RKO (cell line): Measurements from ENCODE around the gene IL4I1.

ENCODE experiments used
- DNase-seq: peaks from one replicate; pipeline ENCODE4 v3.0.0-alpha.2; 2016; ENCODE audit warnings: low spot score

The IL4I1 gene

DNA sequence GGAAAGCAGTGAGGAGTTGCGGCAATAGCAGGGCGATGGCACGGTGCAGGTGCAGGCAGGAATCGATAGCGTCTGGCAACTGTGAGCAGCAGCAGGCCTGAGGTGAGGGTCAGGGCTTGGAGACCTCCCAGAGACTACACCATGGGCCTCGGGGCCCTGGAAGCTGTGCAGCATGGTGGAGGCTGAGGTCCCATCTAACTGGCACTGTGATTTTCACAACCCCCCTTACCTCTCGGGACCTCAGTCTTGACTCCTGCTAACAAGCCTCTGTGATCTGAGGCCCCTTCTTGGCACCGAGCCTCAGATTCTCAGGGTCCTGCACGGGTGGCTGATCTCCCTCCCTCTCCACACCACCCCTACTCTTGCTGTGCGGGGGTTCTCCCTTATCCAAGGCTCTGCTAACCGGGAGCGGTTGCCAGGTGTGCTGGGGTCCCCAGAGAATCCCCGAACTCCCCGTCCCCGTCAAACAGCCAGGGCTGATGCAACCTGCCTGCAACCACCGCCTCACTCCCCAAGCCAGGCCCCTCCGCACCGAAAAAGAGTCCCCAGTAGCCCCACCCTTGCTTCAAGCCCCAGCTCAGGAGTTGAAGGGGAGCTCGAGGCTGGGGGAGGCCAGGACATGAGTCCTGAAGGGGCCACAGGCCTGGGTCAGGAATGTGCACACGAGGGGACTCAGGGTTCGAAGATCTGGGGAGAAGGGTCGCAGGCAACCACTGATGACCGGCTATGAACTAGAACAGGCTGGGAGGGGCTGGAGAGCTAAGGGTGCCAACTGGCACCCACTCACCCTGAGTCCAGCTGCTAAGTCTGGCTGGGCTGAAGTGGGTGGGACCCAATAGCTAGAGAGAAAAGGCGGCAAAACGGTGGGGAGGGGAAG lies 27.6 kb upstream of the IL4I1 start:
- no peak for DNase-seq

DNA sequence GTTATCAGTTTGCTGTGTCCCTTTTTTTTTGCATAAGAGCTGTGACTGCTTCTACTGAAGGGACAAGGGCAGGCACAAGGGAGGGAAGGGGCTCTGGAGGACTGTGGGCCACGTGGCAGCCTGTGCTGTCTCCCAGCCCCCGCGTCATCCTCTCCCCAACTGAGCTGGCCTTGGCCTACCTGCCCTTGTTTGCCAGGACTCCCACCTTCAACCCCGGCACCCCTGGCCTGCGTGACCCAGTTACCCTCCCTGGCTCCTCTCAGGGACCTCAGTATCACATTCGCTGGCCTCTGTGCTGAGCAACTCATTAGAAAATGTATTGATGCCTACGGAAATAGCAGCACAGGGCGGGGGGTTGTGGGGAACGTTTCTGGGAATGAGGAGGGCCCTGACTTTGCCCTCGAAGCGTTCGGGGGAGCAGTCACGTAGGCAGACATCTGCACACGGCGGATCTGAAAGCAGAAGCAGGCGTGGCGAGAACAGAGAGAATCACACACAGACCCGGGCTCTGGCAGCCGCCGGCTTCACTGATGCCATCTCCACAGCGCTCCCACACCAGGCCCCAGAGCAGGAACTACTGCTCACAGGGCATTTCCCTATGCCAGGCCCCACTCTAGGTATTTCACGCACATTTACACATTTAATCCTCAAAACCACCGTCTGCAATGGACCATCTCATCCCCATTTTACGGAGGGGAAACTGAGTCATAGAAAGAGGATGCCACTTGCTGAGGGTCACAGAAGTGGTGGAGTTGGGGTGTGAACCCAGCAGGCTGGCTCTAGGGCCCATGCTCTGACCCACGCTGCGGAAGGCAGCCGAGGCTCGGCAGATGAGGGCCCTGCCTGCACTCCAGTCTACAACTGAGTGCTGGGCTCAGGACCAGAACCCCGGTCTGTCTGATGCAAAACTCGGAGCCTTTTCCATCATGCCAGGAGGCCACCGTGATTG lies 26.6 kb upstream of the IL4I1 start:
- DNase-seq, result no peak

DNA sequence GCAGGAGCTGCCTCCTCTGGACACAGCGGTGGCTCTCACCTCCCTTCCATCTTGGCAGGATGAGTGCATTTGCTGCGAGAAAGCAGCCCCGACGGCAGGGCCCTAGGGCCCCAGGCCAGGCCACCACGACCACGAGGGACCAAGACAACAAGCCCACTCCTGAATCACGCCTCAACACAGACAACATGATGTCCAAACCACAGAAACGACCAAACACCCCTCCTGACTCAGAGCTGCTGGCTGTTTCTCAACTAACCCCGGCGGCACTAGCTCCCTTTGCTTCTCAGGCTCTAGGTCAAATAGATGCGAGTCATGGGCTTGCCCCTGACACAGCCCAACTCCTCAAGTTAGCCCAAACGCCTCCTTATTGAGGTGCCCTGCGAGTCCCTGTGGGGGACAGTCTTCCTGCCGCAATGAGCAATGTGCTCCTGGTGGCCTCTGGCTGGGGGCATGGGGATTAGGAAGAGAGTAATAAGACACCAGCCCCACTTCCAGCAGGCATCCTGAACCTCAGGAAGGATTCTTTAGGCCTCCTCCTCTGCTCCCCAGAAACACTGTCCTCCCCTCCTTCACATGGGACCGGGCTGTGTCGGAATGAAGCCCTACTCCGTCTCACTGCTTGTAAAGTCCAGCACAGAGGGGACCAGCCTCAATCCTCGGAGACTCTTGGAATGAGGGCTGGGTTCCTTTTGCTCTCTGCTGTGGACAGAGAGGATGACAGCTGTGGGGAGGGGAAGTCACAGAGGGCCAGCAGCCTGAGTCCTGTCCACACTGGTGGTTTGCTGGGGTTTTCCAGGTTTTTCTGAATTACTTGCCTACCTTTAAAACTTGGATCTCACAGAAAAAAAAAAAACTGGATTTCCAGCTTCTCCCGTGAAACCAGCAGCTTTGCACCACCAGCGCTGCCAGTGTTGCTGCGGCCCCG lies 25.4 kb upstream of the IL4I1 start:
- peak; percentile 50 for DNase-seq

DNA sequence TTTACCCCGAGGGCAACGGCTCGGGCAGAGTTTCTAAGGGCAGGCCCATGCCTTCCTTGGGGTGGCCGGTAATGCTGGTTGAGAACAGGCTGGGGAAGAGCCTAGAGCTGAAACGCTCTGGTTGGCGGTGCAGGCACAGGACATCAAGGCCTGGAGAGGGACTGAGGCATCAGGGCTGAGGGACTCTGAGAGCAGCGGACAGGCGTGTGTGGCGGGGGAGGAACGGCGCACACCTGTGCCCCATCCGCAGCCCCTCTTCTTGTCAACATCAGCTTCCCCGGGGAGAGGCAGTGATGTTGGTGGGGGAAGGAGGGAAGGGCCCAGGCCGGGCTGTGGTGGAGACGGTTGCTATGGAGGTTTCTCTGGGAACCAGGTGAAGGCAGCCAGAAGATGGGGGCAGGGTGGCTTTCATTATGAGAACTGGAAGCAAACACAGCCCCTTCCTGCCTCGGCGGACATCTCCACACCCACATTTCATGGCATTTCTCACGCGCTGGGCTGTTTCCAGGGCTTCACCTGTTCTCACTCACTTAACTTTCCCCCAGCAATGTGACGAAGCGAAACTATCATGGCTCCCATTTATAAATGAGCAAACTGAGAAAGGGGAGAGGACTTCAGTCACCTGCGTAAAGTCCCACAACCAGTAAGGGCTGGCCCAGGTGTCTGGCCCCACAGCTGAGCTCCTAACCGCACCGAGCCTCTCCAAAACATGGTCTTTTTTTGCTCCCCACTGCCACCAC lies 24.1 kb upstream of the IL4I1 start:
- no peak for DNase-seq

DNA sequence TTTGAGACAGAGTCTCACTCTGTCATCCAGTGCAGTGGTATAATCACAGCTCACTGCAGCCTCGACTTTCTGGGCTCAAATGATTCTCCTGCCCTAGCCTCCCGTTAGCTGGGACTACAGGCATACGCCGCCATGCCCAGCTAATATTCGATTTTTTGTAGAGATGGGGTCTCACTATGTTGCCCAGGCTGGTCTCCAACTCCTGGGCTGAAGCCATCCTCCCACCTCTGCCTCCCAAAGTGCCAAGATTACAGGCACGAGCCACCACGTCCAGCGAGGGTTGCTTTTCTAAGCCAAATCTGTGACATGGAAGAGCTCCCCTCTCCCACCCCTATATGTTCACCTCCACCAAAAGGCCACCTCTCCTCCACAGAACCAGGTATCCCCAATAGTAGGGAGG lies 21.4 kb upstream of the IL4I1 start:
- DNase-seq, result no peak

DNA sequence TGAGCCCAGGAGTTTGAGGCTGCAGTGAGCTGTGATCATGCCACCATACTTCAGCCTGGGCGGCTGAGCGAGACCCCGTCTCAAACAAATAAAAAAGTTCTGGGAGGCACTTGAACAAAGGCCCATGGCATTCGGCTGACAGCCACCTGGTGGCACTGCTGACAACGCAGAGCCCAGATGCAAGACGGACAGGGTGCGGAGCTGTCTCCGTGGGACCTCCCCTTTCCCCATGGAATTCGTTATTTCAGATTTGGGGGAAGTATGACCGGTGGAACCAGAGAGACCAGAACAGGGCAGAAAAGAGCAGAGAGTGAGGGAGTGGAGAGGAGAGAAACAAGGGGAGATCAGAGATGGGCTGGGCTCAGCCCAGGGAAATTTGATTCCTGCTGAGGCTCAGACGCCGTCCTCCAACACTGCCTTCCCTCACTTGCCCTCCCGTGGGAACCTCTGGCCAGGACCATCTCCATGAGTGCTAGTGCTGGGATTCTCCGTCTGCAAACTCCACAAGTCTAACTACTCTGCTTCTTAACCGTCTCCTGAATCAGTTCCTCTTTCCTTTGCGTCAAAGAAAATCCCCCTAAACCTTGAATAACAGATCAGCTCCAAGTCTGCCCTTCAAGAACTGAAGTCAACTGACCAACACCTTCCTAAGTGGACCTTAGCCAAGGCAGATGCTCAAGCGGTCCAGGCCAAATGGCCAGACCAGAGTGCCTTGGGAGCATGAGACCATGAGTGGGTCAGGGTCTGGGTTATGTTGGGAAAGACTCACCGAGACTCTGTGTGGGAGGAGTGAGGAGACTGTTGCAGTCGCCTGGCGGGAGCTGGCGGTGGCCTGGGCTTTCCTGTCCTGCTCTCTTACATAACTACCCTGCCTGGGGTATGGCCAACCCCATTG lies 20.4 kb upstream of the IL4I1 start:
- no peak for DNase-seq

DNA sequence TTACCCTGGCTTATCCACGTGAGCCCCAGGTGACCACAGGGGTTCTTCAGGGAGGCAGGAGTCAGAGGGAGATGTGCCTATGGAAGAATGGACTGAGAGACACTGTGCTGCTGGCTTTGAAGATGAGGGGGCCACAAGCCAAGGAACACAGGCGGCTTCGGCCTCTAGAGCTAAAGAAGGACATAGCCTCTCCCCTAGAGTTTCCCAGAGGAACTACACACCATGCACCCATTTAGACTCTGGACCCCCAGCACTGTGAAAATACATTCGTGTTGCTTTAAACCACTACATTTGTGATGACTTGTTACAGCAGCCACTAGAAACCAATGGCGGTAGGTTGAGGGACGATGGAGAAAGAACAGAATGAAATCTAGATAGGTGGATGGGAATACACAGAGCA lies 18.6 kb upstream of the IL4I1 start:
- no peak for DNase-seq

DNA sequence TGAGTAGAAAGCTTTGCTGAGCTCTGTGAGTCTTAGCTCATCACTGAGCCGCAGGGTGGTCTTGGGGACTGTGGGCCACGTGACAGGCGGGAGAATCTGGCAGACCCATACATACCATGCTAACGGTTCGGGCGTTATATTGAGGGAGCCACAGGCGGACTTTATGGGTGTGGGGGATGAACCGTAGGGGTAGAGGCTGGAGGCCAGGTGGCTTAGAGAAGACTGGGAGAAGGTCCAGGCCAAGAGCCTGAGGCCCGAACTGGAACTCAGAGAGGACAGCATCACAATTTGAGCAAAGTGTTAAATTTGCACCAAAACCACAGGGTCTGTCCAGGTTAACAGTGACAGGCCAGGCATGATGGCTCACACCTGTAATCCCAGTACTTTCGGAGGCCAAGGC lies 17.0 kb upstream of the IL4I1 start:
- DNase-seq, result no peak

DNA sequence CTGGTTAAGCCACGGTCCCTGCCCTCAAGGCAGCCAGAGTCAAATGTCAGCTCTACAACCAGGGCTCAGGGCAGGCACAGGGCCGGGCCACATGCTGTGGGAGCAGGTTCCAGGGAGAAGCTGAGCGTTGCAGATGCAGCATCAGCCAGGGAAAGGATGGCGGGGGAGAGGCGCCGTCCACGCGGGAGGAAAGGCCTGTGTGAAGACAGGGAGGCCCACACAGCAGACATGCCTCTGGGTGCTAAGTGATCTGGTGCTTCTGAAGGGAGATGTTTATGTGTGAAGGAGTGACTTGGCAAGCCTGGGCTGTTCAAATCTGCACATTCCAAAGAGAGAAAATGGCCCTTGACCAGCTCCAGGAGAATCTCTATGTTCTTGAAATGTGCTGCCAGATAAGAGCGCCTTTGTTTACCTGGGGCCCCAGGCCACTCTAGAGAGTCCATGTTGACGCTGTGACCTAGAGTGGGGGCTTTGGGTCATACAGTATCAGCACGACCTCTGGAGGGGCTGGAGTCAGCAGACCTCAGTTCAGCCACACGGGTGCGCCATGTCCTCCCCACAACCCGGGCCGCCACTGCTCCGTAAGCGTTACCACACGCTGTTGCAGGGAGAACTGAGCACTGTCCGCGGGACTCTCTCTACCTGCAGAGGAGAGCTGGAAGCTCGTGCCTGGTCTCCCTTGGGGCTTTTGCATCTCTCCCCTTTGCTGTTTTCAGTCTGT lies 16.4 kb upstream of the IL4I1 start:
- DNase-seq, result no peak

DNA sequence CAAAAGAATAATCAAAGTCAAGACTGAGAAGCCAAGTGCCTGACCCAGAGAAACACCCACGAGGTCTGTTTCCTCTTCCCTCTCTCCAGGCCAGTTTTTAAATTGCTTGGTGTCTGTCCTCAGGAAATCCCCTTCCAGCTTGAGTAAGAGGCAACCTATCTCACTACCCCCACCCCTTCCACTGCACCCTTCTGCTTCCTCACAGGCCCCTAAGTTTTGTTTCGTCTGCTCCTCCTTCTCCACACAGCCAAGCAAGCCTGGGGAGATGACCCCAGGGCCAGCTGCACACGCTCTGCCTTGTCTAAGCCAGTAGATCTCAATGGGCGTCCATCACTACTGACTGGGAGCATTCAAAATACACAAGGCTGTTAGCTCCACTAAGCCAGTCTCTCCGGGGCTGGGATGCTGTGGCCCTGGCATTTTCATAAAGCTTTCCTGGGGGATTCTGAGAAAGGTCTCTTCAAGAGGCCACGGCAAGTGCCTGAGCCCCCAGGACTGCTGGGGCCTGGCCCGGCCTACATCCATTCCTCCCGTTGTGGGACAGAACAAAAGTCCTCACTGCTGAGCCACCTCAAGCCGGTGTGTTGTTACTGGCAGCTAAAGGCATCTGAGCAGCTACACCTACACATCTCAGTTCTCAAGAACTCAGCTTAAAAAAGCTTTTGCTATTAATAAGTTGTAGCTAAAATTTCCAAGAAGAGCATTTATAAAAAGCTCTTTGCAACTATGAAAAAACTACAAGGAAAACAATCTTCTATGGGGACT lies 14.9 kb upstream of the IL4I1 start:
- DNase-seq, result no peak

DNA sequence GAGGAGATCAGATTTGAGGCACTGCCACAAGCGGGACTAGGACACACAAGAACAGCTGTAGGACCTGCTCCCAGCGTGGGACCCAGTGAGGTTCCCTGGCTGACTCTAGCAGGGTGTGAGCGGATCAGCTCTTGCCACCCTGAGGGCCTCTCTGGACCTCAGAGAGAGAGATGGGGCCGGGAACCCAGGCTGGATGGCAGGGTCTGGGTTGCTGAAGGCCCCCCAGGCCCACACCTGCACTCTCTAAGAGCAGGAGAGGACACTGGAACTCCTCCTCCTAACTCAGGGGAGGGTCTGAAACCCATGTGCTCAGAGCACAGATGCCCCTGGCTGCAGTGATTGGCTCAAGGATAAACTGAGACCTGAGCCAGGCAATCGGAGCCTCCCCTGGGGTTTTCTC lies 13.5 kb upstream of the IL4I1 start:
- DNase-seq, result no peak

DNA sequence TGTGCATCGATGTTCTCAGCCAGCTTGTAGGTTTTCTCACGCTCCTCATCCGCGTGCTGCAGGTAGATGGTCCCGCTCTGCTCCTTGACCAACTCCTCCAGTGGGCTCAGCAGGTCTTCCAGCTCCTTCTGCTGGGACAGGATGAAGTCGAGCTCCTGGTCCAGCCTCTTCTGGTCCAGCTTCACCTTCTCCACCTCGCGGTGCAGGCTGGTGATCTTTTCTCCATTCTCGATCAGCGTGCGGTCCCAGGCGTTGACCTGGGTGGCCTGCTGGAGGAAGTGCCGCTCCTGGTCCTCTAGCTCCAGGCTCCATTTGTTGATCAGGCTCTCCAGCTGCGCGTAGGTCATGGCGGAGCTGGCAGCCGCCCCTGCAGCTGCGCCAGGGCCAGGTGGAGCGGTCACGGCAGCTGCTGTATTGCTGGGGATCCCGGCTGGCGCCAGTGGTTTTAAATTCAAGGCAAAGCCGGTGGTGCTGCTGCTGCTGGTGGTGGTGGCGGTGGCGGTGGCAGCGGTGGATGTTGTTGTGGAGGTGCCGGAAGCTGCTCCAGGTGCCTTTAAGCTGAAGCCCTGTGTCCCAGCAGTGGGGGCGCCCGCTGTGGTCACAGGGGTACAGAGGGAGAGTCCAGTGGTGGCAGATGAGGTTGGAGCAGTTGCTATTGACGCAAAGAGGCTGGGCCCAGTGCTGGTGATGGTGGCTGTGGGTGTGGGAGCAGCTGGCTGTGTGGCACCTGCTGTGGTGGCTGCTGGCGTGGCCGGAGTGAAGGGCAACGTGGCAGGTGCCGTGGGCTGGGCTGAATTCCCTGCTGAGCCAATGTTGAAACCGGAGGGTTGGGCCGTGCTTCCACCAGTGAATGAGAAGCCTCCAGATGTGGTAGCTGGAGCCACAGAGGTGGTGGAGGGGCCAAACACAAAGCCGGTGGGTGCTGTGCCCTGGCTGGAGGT lies 12.1 kb upstream of the IL4I1 start:
- DNase-seq, result no peak

DNA sequence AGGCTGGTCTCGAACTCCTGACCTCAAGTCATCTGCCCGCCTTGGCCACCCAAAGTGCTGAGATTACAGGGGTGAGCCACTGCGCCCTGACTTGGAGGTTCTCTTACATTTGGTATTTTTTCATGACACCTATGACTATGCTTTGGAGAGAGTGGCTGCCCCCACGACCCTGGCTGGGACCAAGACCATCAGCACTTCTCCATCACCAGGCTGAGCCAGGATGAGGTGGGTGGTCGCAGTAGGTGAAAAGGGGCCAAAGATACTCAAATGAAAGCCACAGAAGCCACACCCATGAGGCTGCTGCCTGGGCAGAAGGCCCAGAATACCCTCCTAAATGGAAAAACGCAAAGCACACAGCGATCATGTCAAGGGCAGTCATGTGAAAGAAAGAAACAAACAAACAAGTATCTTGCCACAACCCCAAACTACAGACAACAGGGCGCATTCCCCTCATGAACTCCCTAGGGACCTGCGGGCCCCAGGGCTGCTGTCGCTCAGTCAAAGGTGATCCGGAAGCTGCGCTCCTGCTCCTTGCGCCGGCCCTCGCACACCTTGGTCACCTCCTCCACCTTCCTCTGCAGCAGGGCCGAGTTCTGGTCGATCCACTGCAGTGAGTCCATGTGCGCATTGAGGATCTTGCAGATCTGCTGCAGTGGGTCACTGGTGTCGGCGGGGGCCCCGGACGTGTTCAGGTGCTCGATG lies 11.2 kb upstream of the IL4I1 start:
- DNase-seq, result no peak

DNA sequence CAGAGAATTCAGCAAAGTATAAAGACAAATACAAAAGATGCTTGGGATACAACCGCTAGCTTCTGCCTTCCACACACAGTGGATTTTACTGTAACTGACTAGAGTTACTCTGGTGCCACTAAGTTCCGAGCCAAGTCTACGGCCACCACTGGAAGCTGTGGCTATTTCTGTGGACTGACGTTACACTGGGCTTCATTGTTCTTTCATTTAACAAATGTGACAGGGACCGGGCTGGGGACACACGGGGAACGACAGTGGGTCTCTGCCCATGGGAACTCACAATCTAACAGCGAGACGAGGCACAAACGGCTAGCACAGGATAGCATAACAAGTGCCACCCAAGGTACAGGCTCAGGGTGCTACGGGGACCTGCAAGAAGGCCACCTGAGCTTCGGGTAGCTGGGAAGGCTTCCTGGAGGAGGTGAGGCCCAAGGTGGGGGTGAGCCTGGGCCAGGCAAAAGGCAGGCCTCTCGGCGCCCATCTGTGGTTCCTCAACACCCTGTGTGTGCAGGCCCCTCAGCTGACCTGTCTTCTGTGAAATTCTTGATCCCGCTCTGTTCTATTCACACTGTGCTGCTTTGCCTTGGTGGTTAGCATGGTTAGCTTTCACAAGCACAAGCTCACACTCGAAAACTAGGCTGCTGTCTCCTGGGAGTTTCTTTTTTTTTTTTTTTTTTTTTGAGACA lies 10.3 kb upstream of the IL4I1 start:
- no peak for DNase-seq

DNA sequence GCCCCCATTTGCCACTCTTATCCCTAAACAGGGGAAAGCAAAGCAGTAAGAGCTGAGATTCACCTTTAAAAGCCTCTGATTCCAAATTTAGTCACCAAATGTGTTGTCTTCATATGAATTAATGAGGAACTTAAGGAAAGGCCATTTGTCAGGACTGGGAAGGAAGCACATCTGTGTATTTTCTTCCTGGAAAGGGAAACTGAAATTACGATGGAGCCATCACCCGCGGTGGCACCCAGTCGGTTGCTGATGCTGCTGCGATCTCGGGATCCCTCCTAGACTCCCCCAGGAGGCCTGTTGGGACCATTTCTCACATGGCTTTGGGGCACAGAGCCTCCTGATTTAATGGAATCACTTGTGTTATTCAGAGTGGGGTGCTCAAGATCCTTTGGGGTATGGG lies 7.4 kb upstream of the IL4I1 start:
- DNase-seq, result no peak

DNA sequence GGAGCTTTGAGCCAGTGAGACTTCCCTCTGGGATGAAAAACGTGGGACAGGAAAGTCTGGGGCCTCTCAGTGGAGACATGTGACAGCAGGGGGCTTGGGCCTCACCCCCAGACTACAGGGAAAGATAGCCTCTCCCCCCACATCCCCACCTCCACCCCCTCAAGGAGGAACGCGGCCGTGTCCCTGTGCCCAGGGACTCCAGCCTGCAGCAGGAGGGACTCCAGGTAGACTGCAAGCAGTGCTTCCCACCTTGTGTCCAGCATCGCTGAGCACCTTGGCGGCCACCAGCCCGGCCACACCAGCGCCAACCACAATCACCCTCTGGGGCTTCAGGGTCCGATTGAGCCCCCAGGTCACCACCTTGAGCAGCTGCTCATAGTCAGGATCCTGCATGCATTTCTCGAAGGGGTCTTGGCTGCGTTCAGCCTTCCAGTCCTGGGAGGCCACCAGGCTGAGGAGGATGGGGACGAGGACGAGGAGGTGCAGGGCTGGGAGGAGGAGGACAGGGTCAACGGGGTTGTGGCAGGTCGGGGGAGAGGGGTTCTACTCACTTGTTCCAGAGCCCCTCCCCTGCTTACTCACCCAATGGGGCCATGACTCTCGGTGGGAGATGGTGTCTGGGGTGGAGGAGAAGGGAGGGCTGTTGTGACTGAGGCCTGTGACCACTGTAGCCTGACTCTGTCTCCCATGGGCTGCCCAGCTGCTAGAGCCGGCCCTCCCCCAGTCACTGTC lies 955 bp downstream of the IL4I1 start:
- no peak for DNase-seq
